ENCODE data around the gene RAP2B.

The RAP2B gene

DNA sequence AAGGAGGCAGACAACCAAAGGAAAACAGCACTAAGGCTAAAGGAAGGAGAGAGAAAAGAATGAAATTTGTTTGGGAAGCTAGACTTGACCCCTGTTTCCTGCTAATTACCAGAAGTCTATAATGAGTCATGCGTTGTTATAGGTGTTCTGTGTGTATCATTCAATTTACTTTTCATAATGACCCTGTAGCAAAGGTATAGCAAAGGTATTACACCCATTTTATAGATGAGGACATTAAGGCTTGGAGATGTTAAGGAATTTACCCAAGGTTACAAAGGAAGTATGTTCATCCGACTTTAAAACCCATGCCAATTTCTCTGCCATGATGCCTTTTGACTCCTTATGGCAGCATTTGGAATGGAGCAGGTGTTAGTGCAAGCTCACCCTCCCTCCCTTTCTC is 54.9 kb downstream of the RAP2B start:
- no peak for TF ChIP-seq SIN3A (IDR thresholded peaks at IDR 0.05; ENCODE audit: borderline replicate concordance, insufficient read depth, low read length)
- TF ChIP-seq TAF1 (IDR thresholded peaks at IDR 0.05; ENCODE audit: borderline replicate concordance, insufficient read depth, low read length) = no peak
- TF ChIP-seq POLR2AphosphoS5 (IDR thresholded peaks at IDR 0.05; ENCODE audit: low read depth, low read length) = no peak
- TF ChIP-seq REST (IDR thresholded peaks at IDR 0.05; ENCODE audit: insufficient read depth in 1 of 2, low read depth in 2 of 2, low read length in 2 of 2) = no peak
- TF ChIP-seq FOXP2 (optimal IDR thresholded peaks at IDR 0.05; ENCODE audit: borderline replicate concordance, extremely low read depth, extremely low read length, insufficient read depth) = no peak

DNA sequence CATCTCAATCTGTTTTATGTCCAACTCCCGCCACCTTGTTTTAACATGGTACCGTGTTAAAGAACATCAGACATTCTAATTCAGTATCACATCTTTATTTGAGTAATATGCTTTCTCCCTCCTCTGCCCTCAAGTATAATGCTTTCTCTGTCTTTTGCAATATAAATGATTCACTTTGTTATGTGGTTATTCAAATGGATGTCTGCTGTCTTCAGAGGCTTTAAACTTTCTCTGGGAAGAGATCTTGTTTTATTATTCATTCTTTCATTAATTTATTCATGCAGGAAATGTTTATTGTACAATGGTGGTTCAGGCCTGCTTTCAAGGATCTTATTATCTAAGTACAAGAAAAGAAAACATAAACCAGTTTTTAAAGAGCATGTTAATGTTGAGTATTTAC is 57.1 kb downstream of the RAP2B start:
- TF ChIP-seq TAF1 (IDR thresholded peaks at IDR 0.05; ENCODE audit: borderline replicate concordance, insufficient read depth, low read length) = no peak
- no peak for TF ChIP-seq FOXP2 (optimal IDR thresholded peaks at IDR 0.05; ENCODE audit: borderline replicate concordance, extremely low read depth, extremely low read length, insufficient read depth)

Data from PFSK-1 (cell line).